Measurements from ENCODE around the gene DACH1.

Gene DACH1

DNA sequence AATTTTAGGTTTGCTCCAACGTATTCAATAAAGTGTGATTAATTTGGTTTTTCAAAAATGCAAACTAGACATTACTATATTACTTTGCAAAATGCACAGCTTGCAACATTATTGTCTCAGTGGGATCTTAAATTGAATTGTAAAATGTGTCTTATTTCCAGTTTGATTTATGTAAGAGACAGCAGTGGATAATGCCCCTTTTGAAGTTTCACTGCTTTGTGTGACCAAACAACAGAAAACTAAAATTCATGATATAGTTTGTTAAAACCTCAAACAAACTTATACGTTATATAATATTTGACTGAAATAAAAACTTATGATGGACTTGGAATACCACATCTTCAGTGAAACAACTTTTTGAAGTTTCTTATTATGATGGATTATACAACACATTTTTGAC lies 279.8 kb downstream of the DACH1 start:
- no peak overlapping the region for H2AFZ ChIP-seq (ENCODE audit: low read depth, low read length)
- H3K4me1 ChIP-seq (ENCODE audit: insufficient read depth, low read length), result peaks cover 9% of the 10 kb centered on the region
- H3K36me3 ChIP-seq (ENCODE audit: insufficient read depth, low read length), result peaks cover 3% of the 10 kb centered on the region
- H3K4me3 ChIP-seq (ENCODE audit: low read length), result no peak overlapping the region
- no peaks in the 10 kb centered on the region for H3K27me3 ChIP-seq (ENCODE audit: insufficient read depth, low read length)
- H3K9me3 ChIP-seq (ENCODE audit: low read length), result no peaks in the 10 kb centered on the region

DNA sequence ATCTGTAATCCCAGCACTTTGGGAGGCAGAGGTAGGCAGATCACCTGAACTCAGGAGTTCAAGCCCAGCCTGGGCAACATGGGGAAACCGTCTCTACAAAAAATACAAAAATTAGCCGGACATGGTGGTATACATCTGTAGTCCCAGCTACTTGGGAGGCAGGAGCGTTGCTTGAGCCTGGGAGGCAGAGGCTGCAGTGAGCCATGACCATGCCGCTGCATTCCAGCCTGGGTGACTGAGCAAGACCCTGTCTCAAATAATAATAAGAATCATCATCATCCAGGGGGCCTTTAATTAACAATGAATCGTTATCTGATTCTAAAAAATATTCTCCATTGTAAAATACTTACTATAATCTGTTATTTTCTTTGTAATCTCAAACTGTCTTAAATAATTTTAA lies 283.4 kb downstream of the DACH1 start:
- Histone ChIP-seq H3K27me3 (ENCODE audit: insufficient read depth, low read length) (no peaks in the 10 kb centered on the region), H3K4me3 (ENCODE audit: low read length) (no peak overlapping the region), H3K9me3 (ENCODE audit: low read length) (no peaks in the 10 kb centered on the region), H2AFZ (ENCODE audit: low read depth, low read length) (no peak overlapping the region), H3K4me1 (ENCODE audit: insufficient read depth, low read length) (peaks cover 9% of the 10 kb centered on the region), H3K36me3 (ENCODE audit: insufficient read depth, low read length) (peaks cover 3% of the 10 kb centered on the region)

DNA sequence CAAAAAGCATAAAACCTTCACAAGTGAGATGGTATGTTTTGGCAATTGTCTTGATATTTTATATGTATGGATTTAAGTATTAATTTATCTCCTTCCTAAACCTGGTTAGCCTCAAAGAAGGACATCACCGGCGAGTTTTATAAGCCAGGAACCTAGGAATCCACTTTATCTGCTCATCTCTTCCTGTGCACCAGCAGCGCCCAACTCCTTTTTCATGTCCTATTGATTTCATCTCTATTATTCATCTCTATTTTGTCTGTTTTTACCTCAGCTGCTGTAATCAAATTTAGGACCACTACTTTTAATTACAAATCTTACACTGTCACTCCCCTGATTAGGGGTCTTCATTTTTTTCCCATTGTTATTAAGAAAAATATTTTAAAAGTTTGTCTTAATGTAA lies 286.4 kb downstream of the DACH1 start:
- Histone ChIP-seq H2AFZ (ENCODE audit: low read depth, low read length) (no peak overlapping the region), H3K9me3 (ENCODE audit: low read length) (no peaks in the 10 kb centered on the region), H3K4me3 (ENCODE audit: low read length) (no peak overlapping the region), H3K4me1 (ENCODE audit: insufficient read depth, low read length) (no peaks in the 10 kb centered on the region), H3K36me3 (ENCODE audit: insufficient read depth, low read length) (peaks cover 3% of the 10 kb centered on the region), H3K27me3 (ENCODE audit: insufficient read depth, low read length) (no peaks in the 10 kb centered on the region)

GRCh38 chr13:71578048-71578447 lies 289.0 kb downstream of the DACH1 start:
- no peak overlapping the region for H3K4me3 ChIP-seq (ENCODE audit: low read length)

GRCh38 chr13:71577127-71577526 lies 289.9 kb downstream of the DACH1 start:
- H3K4me3 ChIP-seq (ENCODE audit: low read length), result no peak overlapping the region
- peaks cover 8% of the 10 kb centered on the region for H3K36me3 ChIP-seq (ENCODE audit: insufficient read depth, low read length)
- H3K4me1 ChIP-seq (ENCODE audit: insufficient read depth, low read length), result peaks cover 3% of the 10 kb centered on the region
- H3K27me3 ChIP-seq (ENCODE audit: insufficient read depth, low read length), result no peaks in the 10 kb centered on the region
- H3K9me3 ChIP-seq (ENCODE audit: low read length), result no peaks in the 10 kb centered on the region
- H2AFZ ChIP-seq (ENCODE audit: low read depth, low read length), result no peak overlapping the region

More at GRCh38 chr13:71578048-71578447, 289.0 kb downstream of the DACH1 start:
- H3K9me3 ChIP-seq (ENCODE audit: low read length), result no peaks in the 10 kb centered on the region
- H3K4me1 ChIP-seq (ENCODE audit: insufficient read depth, low read length), result peaks cover 3% of the 10 kb centered on the region
- no peaks in the 10 kb centered on the region for H3K27me3 ChIP-seq (ENCODE audit: insufficient read depth, low read length)
- H2AFZ ChIP-seq (ENCODE audit: low read depth, low read length), result no peak overlapping the region
- no peaks in the 10 kb centered on the region for H3K36me3 ChIP-seq (ENCODE audit: insufficient read depth, low read length)

- Histone ChIP-seq H3K27me3 (ENCODE audit: insufficient read depth, low read length) (no peaks in the 10 kb centered on the region), H3K36me3 (ENCODE audit: insufficient read depth, low read length) (peaks cover 12% of the 10 kb centered on the region), H3K9me3 (ENCODE audit: low read length) (no peaks in the 10 kb centered on the region), H2AFZ (ENCODE audit: low read depth, low read length) (no peak overlapping the region), H3K4me3 (ENCODE audit: low read length) (no peak overlapping the region), H3K4me1 (ENCODE audit: insufficient read depth, low read length) (peaks cover 3% of the 10 kb centered on the region)
Observed at GRCh38 chr13:71576571-71576970, 290.4 kb downstream of the DACH1 start.

DNA sequence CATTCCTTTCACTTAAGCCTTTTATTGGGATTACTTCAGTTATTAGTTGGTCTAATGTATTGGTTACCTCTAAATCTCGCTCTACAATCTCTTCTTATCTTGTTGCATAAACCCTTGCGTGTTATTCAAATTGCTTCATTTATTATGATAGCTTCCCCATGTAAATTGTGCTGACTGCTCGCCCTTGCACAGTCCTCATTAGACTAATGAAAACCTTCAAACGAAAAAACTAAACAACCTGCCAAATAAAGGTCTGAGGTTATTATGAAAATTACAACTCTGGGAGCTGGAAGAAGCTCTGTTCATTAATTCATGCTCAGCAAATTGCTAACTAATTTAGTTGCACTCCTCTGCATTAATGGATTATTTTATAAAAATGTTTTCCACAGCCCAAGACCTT lies 320.1 kb downstream of the DACH1 start:
- no peak overlapping the region for H3K4me3 ChIP-seq (ENCODE audit: low read length)
- peaks cover 14% of the 10 kb centered on the region for H3K36me3 ChIP-seq (ENCODE audit: insufficient read depth, low read length)
- H3K9me3 ChIP-seq (ENCODE audit: low read length), result no peaks in the 10 kb centered on the region
- H3K27me3 ChIP-seq (ENCODE audit: insufficient read depth, low read length), result no peaks in the 10 kb centered on the region
- H2AFZ ChIP-seq (ENCODE audit: low read depth, low read length), result no peak overlapping the region
- no peaks in the 10 kb centered on the region for H3K4me1 ChIP-seq (ENCODE audit: insufficient read depth, low read length)

DNA sequence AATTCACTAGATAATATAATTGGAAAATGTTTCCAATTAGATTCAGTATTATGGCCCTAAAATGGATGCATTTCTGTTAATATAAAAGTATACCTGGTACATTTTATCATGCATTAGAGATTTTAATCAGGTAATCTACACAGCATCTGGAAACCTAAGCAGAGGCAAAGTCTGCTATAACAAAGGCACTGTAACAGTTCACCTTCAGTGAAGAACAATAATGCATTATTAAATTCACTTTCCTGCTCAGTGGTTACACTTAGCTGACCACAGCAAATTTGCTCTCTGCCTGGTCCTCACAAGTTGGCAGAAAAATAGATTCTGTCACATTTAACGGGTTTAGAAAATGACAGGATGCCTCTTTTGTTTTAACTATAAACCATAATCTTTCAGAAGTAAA lies 326.9 kb downstream of the DACH1 start:
- Histone ChIP-seq H2AFZ (ENCODE audit: low read depth, low read length) (no peak overlapping the region), H3K27me3 (ENCODE audit: insufficient read depth, low read length) (no peaks in the 10 kb centered on the region), H3K4me1 (ENCODE audit: insufficient read depth, low read length) (no peaks in the 10 kb centered on the region), H3K9me3 (ENCODE audit: low read length) (no peaks in the 10 kb centered on the region), H3K36me3 (ENCODE audit: insufficient read depth, low read length) (peaks cover 5% of the 10 kb centered on the region), H3K4me3 (ENCODE audit: low read length) (no peak overlapping the region)

- Histone ChIP-seq H2AFZ (ENCODE audit: low read depth, low read length) (no peak overlapping the region), H3K4me3 (ENCODE audit: low read length) (no peak overlapping the region), H3K27me3 (ENCODE audit: insufficient read depth, low read length) (no peaks in the 10 kb centered on the region), H3K9me3 (ENCODE audit: low read length) (no peaks in the 10 kb centered on the region), H3K4me1 (ENCODE audit: insufficient read depth, low read length) (no peaks in the 10 kb centered on the region), H3K36me3 (ENCODE audit: insufficient read depth, low read length) (no peaks in the 10 kb centered on the region)
Observed at GRCh38 chr13:71536201-71536600, 330.8 kb downstream of the DACH1 start.

GRCh38 chr13:71524613-71525304 lies 342.2 kb downstream of the DACH1 start:
- Histone ChIP-seq H3K36me3 (ENCODE audit: insufficient read depth, low read length) (peaks cover under 1% of the 10 kb centered on the region), H3K4me1 (ENCODE audit: insufficient read depth, low read length) (no peaks in the 10 kb centered on the region), H3K27me3 (ENCODE audit: insufficient read depth, low read length) (no peaks in the 10 kb centered on the region), H2AFZ (ENCODE audit: low read depth, low read length) (no peak overlapping the region), H3K9me3 (ENCODE audit: low read length) (no peaks in the 10 kb centered on the region), H3K4me3 (ENCODE audit: low read length) (no peak overlapping the region)

- Histone ChIP-seq H3K27me3 (ENCODE audit: insufficient read depth, low read length) (no peaks in the 10 kb centered on the region), H2AFZ (ENCODE audit: low read depth, low read length) (no peak overlapping the region), H3K36me3 (ENCODE audit: insufficient read depth, low read length) (no peaks in the 10 kb centered on the region), H3K4me3 (ENCODE audit: low read length) (no peak overlapping the region), H3K4me1 (ENCODE audit: insufficient read depth, low read length) (no peaks in the 10 kb centered on the region), H3K9me3 (ENCODE audit: low read length) (no peaks in the 10 kb centered on the region)
Observed at GRCh38 chr13:71524245-71524612, 342.8 kb downstream of the DACH1 start.

DNA sequence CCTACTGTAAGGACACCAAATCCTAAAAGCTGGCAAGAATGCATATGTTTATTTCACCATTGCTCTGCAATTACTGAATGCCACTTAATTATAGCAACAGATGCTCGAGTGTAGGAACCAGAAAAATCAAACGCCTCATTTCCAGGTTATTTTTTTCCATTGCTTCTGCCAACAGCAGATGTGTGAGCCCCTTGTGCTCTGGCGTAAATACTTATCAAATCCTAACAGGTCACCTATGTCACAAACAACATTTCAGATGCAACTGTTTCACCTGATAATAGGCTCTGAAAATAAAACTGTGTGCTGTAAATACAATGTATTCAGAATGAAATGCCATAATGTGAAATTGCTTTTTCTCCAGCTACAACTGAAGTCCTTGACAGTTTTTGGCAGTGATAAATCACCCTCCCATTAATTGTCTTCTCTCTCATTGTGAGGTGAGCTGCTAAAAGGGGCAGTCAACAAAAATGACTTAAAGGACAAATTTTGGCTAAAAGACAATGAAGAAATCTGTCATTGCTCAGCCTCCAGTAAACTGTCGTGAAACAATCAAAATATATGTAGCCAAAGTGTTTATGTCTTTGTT lies 344.0 kb downstream of the DACH1 start:
- Histone ChIP-seq H3K4me1 (ENCODE audit: insufficient read depth, low read length) (no peaks in the 10 kb centered on the region), H2AFZ (ENCODE audit: low read depth, low read length) (no peak overlapping the region), H3K36me3 (ENCODE audit: insufficient read depth, low read length) (no peaks in the 10 kb centered on the region), H3K4me3 (ENCODE audit: low read length) (no peak overlapping the region), H3K9me3 (ENCODE audit: low read length) (no peaks in the 10 kb centered on the region), H3K27me3 (ENCODE audit: insufficient read depth, low read length) (no peaks in the 10 kb centered on the region)

GRCh38 chr13:71517004-71517403 lies 350.0 kb downstream of the DACH1 start:
- Histone ChIP-seq H3K36me3 (ENCODE audit: insufficient read depth, low read length) (peaks cover 2% of the 10 kb centered on the region), H3K27me3 (ENCODE audit: insufficient read depth, low read length) (no peaks in the 10 kb centered on the region), H2AFZ (ENCODE audit: low read depth, low read length) (no peak overlapping the region), H3K9me3 (ENCODE audit: low read length) (no peaks in the 10 kb centered on the region), H3K4me1 (ENCODE audit: insufficient read depth, low read length) (peaks cover 6% of the 10 kb centered on the region), H3K4me3 (ENCODE audit: low read length) (no peak overlapping the region)

GRCh38 chr13:71516521-71516920 lies 350.5 kb downstream of the DACH1 start:
- H3K4me3 ChIP-seq (ENCODE audit: low read length), result no peak overlapping the region
- no peak overlapping the region for H2AFZ ChIP-seq (ENCODE audit: low read depth, low read length)
- peaks cover 2% of the 10 kb centered on the region for H3K36me3 ChIP-seq (ENCODE audit: insufficient read depth, low read length)
- H3K9me3 ChIP-seq (ENCODE audit: low read length), result no peaks in the 10 kb centered on the region
- no peaks in the 10 kb centered on the region for H3K27me3 ChIP-seq (ENCODE audit: insufficient read depth, low read length)
- peaks cover 6% of the 10 kb centered on the region for H3K4me1 ChIP-seq (ENCODE audit: insufficient read depth, low read length)
